Large intestine (tissue), 3 donors: Measurements from ENCODE around the gene ESRRG. TPM values are rescaled to one million over a fixed set of nuclear protein-coding genes. Genes with fewer than 3 reads are reported as not detected.
A peak's percentile ranks its signal among the peaks of the same experiment; 100 is the strongest.

Experiments
- DNase-seq, 2 donors: peaks; one replicate each; pipeline versions ENCODE4 v3.0.0 to v3.0.0-alpha.2; 2013
- H3K27ac ChIP-seq: one replicate; pipeline ENCODE4 v1.5.1; 2013; ENCODE audit warnings: low read length
- H3K27me3 ChIP-seq: 2 replicates; pipeline ENCODE4 v1.6.1; 2013; ENCODE audit warnings: low read length; ENCODE audit not compliant: control insufficient read depth, insufficient read depth
- H3K36me3 ChIP-seq: 2 replicates; pipeline ENCODE4 v1.6.1; 2013; ENCODE audit warnings: low read length; ENCODE audit not compliant: control insufficient read depth, insufficient read depth
- H3K4me1 ChIP-seq: one replicate; pipeline ENCODE4 v1.6.1; 2013; ENCODE audit warnings: low read length; ENCODE audit not compliant: control insufficient read depth, insufficient read depth
- H3K4me3 ChIP-seq: one replicate; pipeline ENCODE4 v1.5.1; 2013; ENCODE audit warnings: low read length
- H3K9me3 ChIP-seq: one replicate; pipeline ENCODE4 v1.6.1; 2013; ENCODE audit warnings: mild to moderate bottlenecking, low read depth, low read length, moderate library complexity; ENCODE audit not compliant: control insufficient read depth
- WGBS: methylation state at CpG from one replicate; pipeline ENCODE4 v1.1.5; 2013; ENCODE audit warnings: low lambda C conversion rate; ENCODE audit not compliant: insufficient coverage; 5-methylcytosine and 5-hydroxymethylcytosine counted together
- polyA plus RNA-seq: library from polyadenylated mRNA; unstranded; fragments of 120-200 nt; gene quantifications from one replicate; pipeline ENCODE4 v1.2.1, GENCODE V29; 2013

The ESRRG gene
- polyA plus RNA-seq, 1 donor, result 9.0 TPM

- Histone ChIP-seq H3K4me1 (peaks cover 9% of the 10 kb centered on the region), H3K4me3 (no peak overlapping the region), H3K36me3 (no peaks in the 10 kb centered on the region), H3K27me3 (no peaks in the 10 kb centered on the region), H3K9me3 (no peaks in the 10 kb centered on the region), H3K27ac (no peak overlapping the region)
- peak in 1 of 2 donors; percentile 31 for DNase-seq
- no CpG with 5 or more reads among the region's 6 CpGs for WGBS
These were observed 52.9 kb downstream of the ESRRG start for GRCh38 chr1:216670118-216670883.

- Histone ChIP-seq H3K4me3 (no peak overlapping the region), H3K9me3 (no peaks in the 10 kb centered on the region), H3K27ac (no peak overlapping the region), H3K36me3 (no peaks in the 10 kb centered on the region), H3K27me3 (no peaks in the 10 kb centered on the region), H3K4me1 (peaks cover 9% of the 10 kb centered on the region)
- WGBS, result no CpG with 5 or more reads among the region's 2 CpGs
- no peak for DNase-seq
These were observed 56.8 kb downstream of the ESRRG start for GRCh38 chr1:216666441-216666840.

- peak overlapping the region; percentile 16 for H3K27ac ChIP-seq
- DNase-seq, result no peak
- H3K36me3 ChIP-seq, result no peaks in the 10 kb centered on the region
These were observed 57.4 kb downstream of the ESRRG start for GRCh38 chr1:216665856-216666255.

GRCh38 chr1:216665406-216665805 is 57.8 kb downstream of the ESRRG start:
- H3K27me3 ChIP-seq, result no peaks in the 10 kb centered on the region
- no peaks in the 10 kb centered on the region for H3K9me3 ChIP-seq
- no peak overlapping the region for H3K4me3 ChIP-seq
- H3K4me1 ChIP-seq, result peaks cover 8% of the 10 kb centered on the region
- no peaks in the 10 kb centered on the region for H3K36me3 ChIP-seq
- WGBS, result 29% methylated on average over 1 of the region's 1 CpG
- peak overlapping the region; percentile 43 for H3K27ac ChIP-seq
- DNase-seq, result peak; percentile 77 to 89

More at GRCh38 chr1:216665856-216666255, 57.4 kb downstream of the ESRRG start:
- Histone ChIP-seq H3K27me3 (no peaks in the 10 kb centered on the region), H3K4me3 (no peak overlapping the region), H3K4me1 (peaks cover 9% of the 10 kb centered on the region), H3K9me3 (no peaks in the 10 kb centered on the region)

- no peak for DNase-seq
- no peak overlapping the region for H3K4me3 ChIP-seq
- H3K27me3 ChIP-seq, result no peaks in the 10 kb centered on the region
- H3K9me3 ChIP-seq, result no peaks in the 10 kb centered on the region
- no peak overlapping the region for H3K27ac ChIP-seq
- 74% methylated on average over 3 of the region's 3 CpGs for WGBS
- H3K4me1 ChIP-seq, result peaks cover 6% of the 10 kb centered on the region
- H3K36me3 ChIP-seq, result no peaks in the 10 kb centered on the region
These were observed 60.5 kb downstream of the ESRRG start for GRCh38 chr1:216662681-216663080.

- Histone ChIP-seq H3K27ac (no peak overlapping the region), H3K36me3 (no peaks in the 10 kb centered on the region), H3K4me1 (no peaks in the 10 kb centered on the region), H3K4me3 (no peak overlapping the region), H3K27me3 (no peaks in the 10 kb centered on the region), H3K9me3 (no peaks in the 10 kb centered on the region)
- WGBS, result no CpG with 5 or more reads among the region's 1 CpG
- DNase-seq, result no peak
These were observed 62.7 kb downstream of the ESRRG start for GRCh38 chr1:216660561-216660960.

GRCh38 chr1:216653001-216653400 is 70.2 kb downstream of the ESRRG start:
- 67% methylated on average over 1 of the region's 4 CpGs for WGBS
- DNase-seq, result no peak
- H3K9me3 ChIP-seq, result no peaks in the 10 kb centered on the region
- H3K36me3 ChIP-seq, result no peaks in the 10 kb centered on the region
- no peak overlapping the region for H3K4me3 ChIP-seq
- H3K27ac ChIP-seq, result no peak overlapping the region
- H3K4me1 ChIP-seq, result no peaks in the 10 kb centered on the region
- H3K27me3 ChIP-seq, result no peaks in the 10 kb centered on the region

GRCh38 chr1:216651826-216652418 is 71.3 kb downstream of the ESRRG start:
- DNase-seq, result no peak
- 100% methylated on average over 2 of the region's 6 CpGs for WGBS
- H3K9me3 ChIP-seq, result no peaks in the 10 kb centered on the region
- H3K27ac ChIP-seq, result no peak overlapping the region
- H3K36me3 ChIP-seq, result no peaks in the 10 kb centered on the region
- H3K4me1 ChIP-seq, result no peaks in the 10 kb centered on the region
- H3K27me3 ChIP-seq, result no peaks in the 10 kb centered on the region
- no peak overlapping the region for H3K4me3 ChIP-seq

GRCh38 chr1:216643176-216643575 is 80.1 kb downstream of the ESRRG start:
- Histone ChIP-seq H3K4me3 (no peak overlapping the region), H3K4me1 (no peaks in the 10 kb centered on the region), H3K27me3 (no peaks in the 10 kb centered on the region), H3K36me3 (no peaks in the 10 kb centered on the region), H3K9me3 (no peaks in the 10 kb centered on the region), H3K27ac (no peak overlapping the region)
- DNase-seq, result no peak
- no CpG with 5 or more reads among the region's 1 CpG for WGBS

GRCh38 chr1:216641669-216642460 is 81.4 kb downstream of the ESRRG start:
- Histone ChIP-seq H3K27ac (no peak overlapping the region), H3K27me3 (no peaks in the 10 kb centered on the region), H3K4me1 (no peaks in the 10 kb centered on the region), H3K4me3 (no peak overlapping the region), H3K9me3 (no peaks in the 10 kb centered on the region), H3K36me3 (no peaks in the 10 kb centered on the region)
- 100% methylated on average over 2 of the region's 2 CpGs for whole genome bisulfite sequencing
- no peak for DNase-seq
